WERI-Rb-1 (cell line): ENCODE measurements around the gene TMEM260.
"Not testable (repeated sequence)": the region's sequence is repeated elsewhere in the genome, so short reads cannot be mapped to it uniquely, and the experiment has no call there.

ENCODE experiments used
- DNase-seq: peaks from one replicate; pipeline ENCODE4 v3.0.0-alpha.2; 2020
- H3K27ac ChIP-seq: fragments of 250-450 bp; sonication (Bioruptor Pico); 2 replicates; pipeline ENCODE4 v1.5.1; 2020; ENCODE audit warnings: mild to moderate bottlenecking, moderate library complexity
- H3K27me3 ChIP-seq: fragments of 250-450 bp; sonication (Bioruptor Pico); 2 replicates; pipeline ENCODE4 v1.5.1; 2021; ENCODE audit warnings: mild to moderate bottlenecking, low read depth, moderate library complexity; ENCODE audit not compliant: insufficient read depth, severe bottlenecking
- H3K36me3 ChIP-seq: fragments of 250-450 bp; sonication (Bioruptor Pico); 2 replicates; pipeline ENCODE4 v1.5.1; 2020; ENCODE audit warnings: mild to moderate bottlenecking, moderate library complexity
- H3K4me3 ChIP-seq: 2 replicates; pipeline ENCODE4 v1.5.1; 2011; ENCODE audit warnings: low read depth, mild to moderate bottlenecking, control low read depth, low read length
- H3K9me3 ChIP-seq: fragments of 250-450 bp; sonication (Bioruptor Pico); 2 replicates; pipeline ENCODE4 v1.5.1; 2021; ENCODE audit warnings: mild to moderate bottlenecking, moderate library complexity; ENCODE audit not compliant: severe bottlenecking
- CTCF ChIP-seq: IDR thresholded peaks from 2 replicates; pipeline ENCODE4 v1.5.1; 2011; ENCODE audit warnings: low read depth, mild to moderate bottlenecking, control low read depth, inconsistent platforms, low read length

Gene TMEM260

GRCh38 chr14:56660677-56661389 lies 81.2 kb downstream of the TMEM260 start:
- no peak for TF ChIP-seq CTCF
- peak; percentile 12 for DNase-seq
- no peak overlapping the region for H3K27ac ChIP-seq
- H3K9me3 ChIP-seq, result peaks cover 8% of the 10 kb centered on the region
- H3K36me3 ChIP-seq, result no peaks in the 10 kb centered on the region
- H3K4me3 ChIP-seq, result no peak overlapping the region
- no peaks in the 10 kb centered on the region for H3K27me3 ChIP-seq

- TF ChIP-seq CTCF, result no peak
- Histone ChIP-seq H3K9me3 (peaks cover 11% of the 10 kb centered on the region), H3K4me3 (no peak overlapping the region), H3K36me3 (no peaks in the 10 kb centered on the region), H3K27ac (no peak overlapping the region), H3K27me3 (no peaks in the 10 kb centered on the region)
- DNase-seq, result no peak
These were observed 81.9 kb downstream of the TMEM260 start for GRCh38 chr14:56661478-56661877.

GRCh38 chr14:56664811-56665421 lies 85.3 kb downstream of the TMEM260 start:
- no peak for TF ChIP-seq CTCF

DNA sequence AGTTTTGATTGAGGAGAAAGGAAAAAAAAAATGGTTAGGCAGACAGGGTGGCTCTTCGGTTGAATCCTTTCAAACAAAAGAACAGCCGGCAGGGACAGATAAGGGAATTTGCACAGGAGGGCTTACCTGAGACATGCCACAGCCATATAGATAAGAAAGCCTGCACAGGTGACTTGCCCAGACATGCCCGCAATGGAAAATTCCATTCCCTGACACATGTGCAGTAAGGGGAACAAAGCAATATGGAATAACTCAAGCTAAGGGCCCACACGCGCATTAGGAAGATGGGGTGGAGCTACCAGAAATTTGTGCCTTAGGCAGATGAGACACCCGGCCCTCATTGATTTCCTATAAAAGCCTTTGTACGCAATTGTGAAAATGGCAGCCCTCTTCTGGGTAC lies 86.7 kb downstream of the TMEM260 start:
- peak overlapping the region; percentile 22 for H3K27ac ChIP-seq
- no peak overlapping the region for H3K4me3 ChIP-seq
- no peak for TF ChIP-seq CTCF
- DNase-seq, result no peak
- H3K9me3 ChIP-seq, result peaks cover 18% of the 10 kb centered on the region
- no peaks in the 10 kb centered on the region for H3K27me3 ChIP-seq
- no peaks in the 10 kb centered on the region for H3K36me3 ChIP-seq

More at GRCh38 chr14:56664811-56665421, 85.3 kb downstream of the TMEM260 start:
- Histone ChIP-seq H3K9me3 (peaks cover 18% of the 10 kb centered on the region), H3K36me3 (no peaks in the 10 kb centered on the region), H3K4me3 (no peak overlapping the region), H3K27ac (no peak overlapping the region), H3K27me3 (no peaks in the 10 kb centered on the region)
- no peak for DNase-seq

DNA sequence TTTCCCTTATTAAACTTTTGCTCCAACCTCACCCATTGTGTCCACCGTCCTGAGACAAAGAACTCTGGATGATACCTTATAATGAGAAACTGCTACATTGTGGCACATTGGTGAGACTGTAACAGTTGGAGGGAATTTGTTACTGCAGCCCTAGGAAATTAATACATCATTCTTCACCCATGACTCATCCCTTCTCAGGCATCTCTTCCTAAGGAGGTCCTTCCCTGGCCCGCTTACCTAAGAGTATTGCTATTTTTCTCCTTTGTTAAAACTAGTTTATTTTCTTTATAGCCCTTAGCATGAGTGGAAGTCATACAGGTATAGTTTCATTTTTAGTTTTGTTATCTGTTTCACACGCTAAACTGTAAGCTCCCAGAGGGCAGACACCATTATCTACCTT lies 87.1 kb downstream of the TMEM260 start:
- TF ChIP-seq CTCF, result no peak
- Histone ChIP-seq H3K9me3 (peaks cover 18% of the 10 kb centered on the region), H3K36me3 (no peaks in the 10 kb centered on the region), H3K27ac (no peak overlapping the region; the same call in 1 of the 2 replicates), H3K4me3 (no peak overlapping the region), H3K27me3 (no peaks in the 10 kb centered on the region)
- no peak for DNase-seq

DNA sequence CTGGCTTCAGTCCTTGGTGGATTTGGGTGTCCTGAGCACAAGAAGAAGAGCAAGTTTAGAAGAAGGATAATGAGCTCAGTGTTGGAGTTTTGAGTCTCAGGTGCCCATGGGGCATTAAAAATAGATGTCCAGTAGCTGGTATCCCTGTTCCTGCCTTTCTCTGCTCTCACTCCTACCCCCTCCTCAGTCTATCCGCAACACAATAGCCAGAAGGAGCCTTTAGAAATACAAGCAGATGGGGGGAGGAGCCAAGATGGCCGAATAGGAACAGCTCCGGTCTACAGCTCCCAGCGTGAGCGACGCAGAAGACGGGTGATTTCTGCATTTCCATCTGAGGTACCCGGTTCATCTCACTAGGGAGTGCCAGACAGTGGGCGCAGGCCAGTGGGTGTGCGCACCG lies 87.7 kb downstream of the TMEM260 start:
- H3K4me3 ChIP-seq, H3K36me3 ChIP-seq, H3K27ac ChIP-seq, H3K27me3 ChIP-seq, DNase-seq: not testable (repeated sequence)
- H3K9me3 ChIP-seq, result peaks cover 18% of the 10 kb centered on the region
